Body of pancreas (tissue), 4 donors: ENCODE data around the gene ABHD13. TPM values are rescaled to one million over a fixed set of nuclear protein-coding genes. Genes with fewer than 3 reads are reported as not detected.
"Not testable (repeated sequence)": the region's sequence is repeated elsewhere in the genome, so short reads cannot be mapped to it uniquely, and the experiment has no call there.

ENCODE experiments used
- ATAC-seq: fragments of 150-250 bp; one replicate; pipeline ENCODE4 v1.9.1; 2016
- DNase-seq, 4 donors: peaks; one replicate each; pipeline ENCODE4 v3.0.0-alpha.2; 2019
- H3K27ac ChIP-seq, 4 donors: fragments of 200-600 bp; sonication (generic); 1 replicate in 3 of 4; 2 replicates in 1 of 4; pipeline versions ENCODE4 v1.5.1 to v1.6.1; 2016 to 2019; ENCODE audit warnings: mild to moderate bottlenecking in 1 of 4, mixed read lengths in 1 of 4, moderate library complexity in 1 of 4
- H3K27me3 ChIP-seq, 2 donors: fragments of 200-600 bp; sonication (generic); one replicate each; pipeline ENCODE4 v1.6.0; 2016; ENCODE audit warnings: mild to moderate bottlenecking in 1 of 2
- H3K36me3 ChIP-seq, 2 donors: fragments of 200-600 bp; sonication (generic); replicated peaks in 1 of 2; 2 replicates each; pipeline ENCODE4 v1.5.1; 2016; ENCODE audit warnings: low read depth in 2 of 2; ENCODE audit not compliant: insufficient read depth in 1 of 2
- H3K4me1 ChIP-seq: fragments of 200-600 bp; sonication (generic); one replicate; pipeline ENCODE4 v1.6.0; 2016
- H3K4me3 ChIP-seq, 2 donors: fragments of 200-600 bp; sonication (generic); 1 replicate in 1 of 2; 2 replicates in 1 of 2; pipeline ENCODE4 v1.5.1; 2016 to 2019
- H3K9me3 ChIP-seq, 3 donors: fragments of 200-600 bp; sonication (generic); 1 replicate in 2 of 3; 2 replicates in 1 of 3; pipeline ENCODE4 v1.5.1; 2016
- POLR2A ChIP-seq, 3 donors: fragments of 450-650 bp; IDR thresholded peaks; one replicate each; pipeline ENCODE4 v1.6.1; 2016; ENCODE audit warnings: antibody characterized with exemption in 3 of 3, mild to moderate bottlenecking in 2 of 3
- WGBS, 2 donors: methylation state at CpG; one replicate each; pipeline ENCODE4 v1.1.5; 2017; 5-methylcytosine and 5-hydroxymethylcytosine counted together
- intact Hi-C: fragments of 100-400 bp; cut with DNase I; formaldehyde crosslinking; loops from one replicate; pipeline ENCODE4 v1.15.1; 2023
- total RNA-seq, 2 donors: library from RNA; depleted of rRNA; stranded (reverse); fragments of >200 nt; gene quantifications; one replicate each; pipeline ENCODE4 v1.1.0, GENCODE V29; 2016
- TF ChIP-seq, protein P1 (sequence below), 7 experiments: fragments of 450-650 bp in 4 of 7; fragments of 200-600 bp in 3 of 7; sonication (generic) in 3 of 7; IDR thresholded peaks; one replicate each; pipeline ENCODE4 v1.5.1; 2016 to 2019; ENCODE audit warnings: antibody characterized with exemption in 7 of 7

ABHD13 gene
- total RNA-seq, 2 donors from 2014 or later = 5.6 to 10.9 TPM

DNA sequence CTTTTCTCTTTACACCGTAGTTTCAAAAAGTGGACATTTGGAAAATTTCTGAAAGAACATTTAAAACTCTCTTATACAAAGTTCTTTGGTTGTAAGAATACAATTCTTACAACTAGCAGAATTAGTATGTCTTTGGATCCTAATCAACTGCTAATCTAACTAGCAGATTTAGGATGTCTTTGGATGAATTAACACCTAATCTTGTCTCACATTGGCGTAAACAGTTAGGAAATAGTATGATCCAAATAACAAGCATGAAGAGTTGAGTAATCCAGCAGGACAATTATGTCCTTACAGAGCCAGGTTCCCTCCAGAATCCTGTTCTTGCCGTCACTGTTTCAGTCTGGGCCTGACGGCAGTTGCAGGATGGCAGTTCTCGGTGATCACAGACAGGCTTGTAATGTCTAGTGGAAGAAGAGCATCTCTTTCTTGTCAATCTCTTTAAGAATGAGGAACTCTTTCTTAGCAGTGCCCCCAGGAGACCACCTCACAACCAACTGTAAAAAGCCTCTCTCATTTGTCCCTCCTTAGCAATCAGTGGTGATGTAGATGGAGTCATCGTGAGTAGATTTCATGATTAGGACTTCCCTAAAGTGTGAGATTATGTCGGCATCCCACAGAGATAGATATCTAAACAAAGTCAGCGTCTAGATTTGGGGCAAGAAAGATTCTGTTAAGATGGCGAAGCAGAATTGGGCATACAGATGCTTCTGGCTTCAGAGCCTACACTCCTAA lies 45.6 kb downstream of the ABHD13 start:
- TF ChIP-seq, protein P1, sequence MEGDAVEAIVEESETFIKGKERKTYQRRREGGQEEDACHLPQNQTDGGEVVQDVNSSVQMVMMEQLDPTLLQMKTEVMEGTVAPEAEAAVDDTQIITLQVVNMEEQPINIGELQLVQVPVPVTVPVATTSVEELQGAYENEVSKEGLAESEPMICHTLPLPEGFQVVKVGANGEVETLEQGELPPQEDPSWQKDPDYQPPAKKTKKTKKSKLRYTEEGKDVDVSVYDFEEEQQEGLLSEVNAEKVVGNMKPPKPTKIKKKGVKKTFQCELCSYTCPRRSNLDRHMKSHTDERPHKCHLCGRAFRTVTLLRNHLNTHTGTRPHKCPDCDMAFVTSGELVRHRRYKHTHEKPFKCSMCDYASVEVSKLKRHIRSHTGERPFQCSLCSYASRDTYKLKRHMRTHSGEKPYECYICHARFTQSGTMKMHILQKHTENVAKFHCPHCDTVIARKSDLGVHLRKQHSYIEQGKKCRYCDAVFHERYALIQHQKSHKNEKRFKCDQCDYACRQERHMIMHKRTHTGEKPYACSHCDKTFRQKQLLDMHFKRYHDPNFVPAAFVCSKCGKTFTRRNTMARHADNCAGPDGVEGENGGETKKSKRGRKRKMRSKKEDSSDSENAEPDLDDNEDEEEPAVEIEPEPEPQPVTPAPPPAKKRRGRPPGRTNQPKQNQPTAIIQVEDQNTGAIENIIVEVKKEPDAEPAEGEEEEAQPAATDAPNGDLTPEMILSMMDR (IDR thresholded peaks at IDR 0.05) = no peak
- no peak for TF ChIP-seq POLR2A (IDR thresholded peaks at IDR 0.05)
- DNase-seq (no peak), ATAC-seq (no peak)
- 92 to 95% methylated on average over 9 of the region's 9 CpGs for WGBS, 2 donors
- intact Hi-C loops = no loop called here
- Histone ChIP-seq H3K36me3 (no peaks in the 10 kb centered on the region), H3K9me3 (no peaks in the 10 kb centered on the region), H3K4me3 (no peak overlapping the region), H3K27me3 (no peaks in the 10 kb centered on the region), H3K4me1 (no peaks in the 10 kb centered on the region), H3K27ac (no peak overlapping the region)

DNA sequence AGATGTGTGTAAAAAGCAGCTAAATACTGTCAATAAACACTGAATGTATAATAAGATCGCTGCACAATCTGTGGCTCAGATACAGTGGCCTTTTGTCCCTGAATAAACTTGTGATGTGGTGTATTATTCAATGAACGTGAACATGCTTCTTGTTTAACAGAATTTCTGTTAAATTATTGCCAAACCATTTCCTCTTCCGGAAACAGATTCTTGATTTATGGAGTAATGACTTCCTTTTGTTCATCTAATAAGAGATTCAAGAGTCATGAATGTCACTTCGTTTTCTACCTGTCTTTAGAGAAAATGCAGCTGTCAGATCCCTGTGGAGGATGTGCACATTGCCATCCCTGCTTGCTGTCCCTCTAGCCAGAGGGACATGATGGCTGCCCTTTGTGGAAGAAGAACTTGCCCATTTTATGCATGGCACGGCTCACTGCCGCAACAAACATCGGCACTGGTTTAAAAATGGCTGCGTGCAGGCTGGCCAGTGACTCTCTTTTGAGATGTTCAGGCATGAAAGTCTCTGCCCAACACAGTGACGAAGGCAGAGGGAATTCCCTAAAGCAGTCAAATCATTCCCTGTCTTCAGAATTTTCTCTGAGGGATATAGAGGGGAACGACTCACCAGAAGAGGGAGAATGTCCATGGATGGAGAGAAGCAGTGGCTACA lies 48.3 kb downstream of the ABHD13 start:
- no peak for ATAC-seq
- Histone ChIP-seq H3K9me3 (no peaks in the 10 kb centered on the region), H3K36me3 (no peaks in the 10 kb centered on the region), H3K4me3 (no peak overlapping the region), H3K27me3 (no peaks in the 10 kb centered on the region), H3K27ac (peak overlapping the region in 1 of 4 donors; percentile 38), H3K4me1 (peaks cover 14% of the 10 kb centered on the region)
- 59 to 82% methylated on average over 10 of the region's 10 CpGs for WGBS, 2 donors
- intact Hi-C loops = no loop called here
- DNase-seq = no peak
- no peak for TF ChIP-seq POLR2A (IDR thresholded peaks at IDR 0.05)
- TF ChIP-seq, protein P1 (IDR thresholded peaks at IDR 0.05) = no peak

DNA sequence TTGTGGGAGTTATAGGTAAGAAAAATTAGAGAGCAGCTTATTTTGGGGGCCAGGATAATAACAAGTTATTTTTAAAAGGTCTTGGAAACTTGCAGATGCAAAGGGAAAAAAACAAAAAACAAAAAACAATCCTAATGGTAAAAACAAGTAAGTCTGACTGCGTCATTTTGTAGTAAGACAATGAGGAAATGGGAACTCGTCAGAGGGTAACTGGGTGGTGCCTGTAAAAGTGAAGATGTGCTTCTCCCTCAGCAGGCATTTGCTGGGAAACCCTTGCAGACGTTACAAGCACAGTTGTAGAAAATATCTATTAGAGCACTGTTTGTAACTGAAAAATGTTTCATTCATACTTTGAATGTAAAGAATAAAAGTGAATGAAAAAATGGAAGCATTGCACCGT lies 49.2 kb downstream of the ABHD13 start:
- intact Hi-C loops = no loop called here
- Histone ChIP-seq H3K9me3 (no peaks in the 10 kb centered on the region), H3K27ac (peak overlapping the region in 1 of 4 donors; percentile 38), H3K27me3 (no peaks in the 10 kb centered on the region), H3K4me1 (peaks cover 14% of the 10 kb centered on the region), H3K36me3 (no peaks in the 10 kb centered on the region), H3K4me3 (no peak overlapping the region)
- 67 to 89% methylated on average over 4 of the region's 4 CpGs for WGBS, 2 donors
- TF ChIP-seq POLR2A (IDR thresholded peaks at IDR 0.05) = no peak
- TF ChIP-seq, protein P1 (IDR thresholded peaks at IDR 0.05) = no peak
- DNase-seq (peak in 1 of 4 donors; percentile 31), ATAC-seq (no peak)

DNA sequence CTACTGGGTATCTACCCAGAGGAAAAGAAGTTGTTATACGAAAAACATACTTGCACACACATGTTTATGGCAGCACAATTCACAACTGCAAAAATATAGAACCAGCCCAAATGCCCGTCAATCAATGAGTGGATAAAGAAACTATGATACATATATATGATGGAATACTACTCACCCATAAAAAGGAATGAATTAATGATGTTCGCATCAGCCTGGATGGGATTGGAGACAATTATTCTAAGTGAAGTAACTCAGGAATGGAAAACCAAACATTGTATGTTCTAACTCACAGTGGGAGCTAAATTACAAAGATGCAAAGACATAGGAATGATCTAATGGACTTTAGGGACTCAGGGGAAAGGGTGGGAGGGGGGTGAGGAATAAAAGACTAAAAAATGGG lies 49.7 kb downstream of the ABHD13 start:
- H3K27me3 ChIP-seq, H3K4me3 ChIP-seq, H3K9me3 ChIP-seq, ATAC-seq, H3K27ac ChIP-seq, intact Hi-C loops, H3K36me3 ChIP-seq, DNase-seq: not testable (repeated sequence)
- 84 to 97% methylated on average over 3 of the region's 3 CpGs for WGBS, 2 donors
- peaks cover 14% of the 10 kb centered on the region for H3K4me1 ChIP-seq

DNA sequence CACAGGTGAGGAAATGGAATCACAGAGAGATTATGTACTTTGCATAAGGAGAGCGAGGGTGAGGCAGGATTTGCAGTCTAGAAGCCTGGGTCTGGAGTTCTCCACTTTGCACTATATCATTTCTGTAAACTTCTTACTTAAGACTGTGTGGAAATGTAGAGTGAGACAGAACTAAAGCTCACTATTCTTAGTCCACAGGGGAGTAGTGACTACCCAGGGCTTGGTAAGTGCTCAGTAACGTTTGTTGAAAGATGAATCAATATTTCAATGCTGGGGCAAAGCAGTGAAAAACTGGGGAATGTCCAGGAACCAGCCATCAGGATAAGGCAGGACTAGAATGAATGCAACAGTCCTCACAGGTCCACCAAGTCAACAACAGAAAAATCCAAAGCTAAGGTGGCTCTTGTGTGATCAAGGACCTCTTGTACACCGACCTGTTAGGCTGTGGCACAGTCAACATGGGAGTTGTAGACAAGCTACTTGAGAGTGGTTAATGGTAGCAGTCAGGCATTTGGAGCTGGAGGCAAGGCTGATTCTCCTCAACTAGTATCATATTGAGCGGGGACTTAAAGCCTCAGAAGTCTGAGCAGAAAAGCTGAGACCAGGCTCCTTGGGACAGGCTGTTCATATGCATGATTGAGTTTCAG lies 50.4 kb downstream of the ABHD13 start:
- intact Hi-C loops = no loop called here
- no peak for DNase-seq
- Histone ChIP-seq H3K36me3 (no peaks in the 10 kb centered on the region), H3K27me3 (no peaks in the 10 kb centered on the region), H3K27ac (peak overlapping the region in 1 of 4 donors; percentile 79), H3K9me3 (no peaks in the 10 kb centered on the region), H3K4me3 (no peak overlapping the region), H3K4me1 (peaks cover 14% of the 10 kb centered on the region)
- WGBS, 2 donors = 56 to 73% methylated on average over 4 of the region's 4 CpGs
- TF ChIP-seq POLR2A (IDR thresholded peaks at IDR 0.05) = no peak
- TF ChIP-seq, protein P1 (IDR thresholded peaks at IDR 0.05) = no peak
- no peak for ATAC-seq
